HG02588 (cell line): ENCODE results near the gene RPL28.
"Not testable (repeated sequence)": the region's sequence is repeated elsewhere in the genome, so short reads cannot be mapped to it uniquely, and the experiment has no call there.

Experiments
- ATAC-seq: cut with Tn5 transposase; IDR thresholded peaks from one replicate; pipeline ENCODE4 v1.9.1; 2021; ENCODE audit warnings: mild to moderate bottlenecking, moderate library complexity; ENCODE audit not compliant: unreplicated experiment

RPL28 gene

DNA sequence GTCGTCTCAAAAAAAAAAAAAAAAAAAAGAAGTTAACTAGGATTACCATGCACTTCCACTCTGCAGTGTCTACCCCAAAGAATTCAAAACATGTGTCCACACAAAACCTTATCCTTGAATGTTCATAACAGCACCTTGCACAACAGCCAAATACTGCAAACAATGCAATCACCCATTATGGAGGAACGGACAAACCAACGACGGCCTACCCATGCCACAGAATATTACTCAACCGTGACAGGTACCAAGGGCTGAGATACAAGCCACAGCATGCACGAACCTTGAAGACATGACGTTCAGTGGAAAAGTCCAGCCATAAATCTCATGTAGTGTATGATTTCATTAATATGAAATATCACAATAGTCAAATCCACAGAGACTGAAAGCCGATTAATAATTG lies 60.3 kb downstream of the RPL28 start:
- ATAC-seq: no peak

DNA sequence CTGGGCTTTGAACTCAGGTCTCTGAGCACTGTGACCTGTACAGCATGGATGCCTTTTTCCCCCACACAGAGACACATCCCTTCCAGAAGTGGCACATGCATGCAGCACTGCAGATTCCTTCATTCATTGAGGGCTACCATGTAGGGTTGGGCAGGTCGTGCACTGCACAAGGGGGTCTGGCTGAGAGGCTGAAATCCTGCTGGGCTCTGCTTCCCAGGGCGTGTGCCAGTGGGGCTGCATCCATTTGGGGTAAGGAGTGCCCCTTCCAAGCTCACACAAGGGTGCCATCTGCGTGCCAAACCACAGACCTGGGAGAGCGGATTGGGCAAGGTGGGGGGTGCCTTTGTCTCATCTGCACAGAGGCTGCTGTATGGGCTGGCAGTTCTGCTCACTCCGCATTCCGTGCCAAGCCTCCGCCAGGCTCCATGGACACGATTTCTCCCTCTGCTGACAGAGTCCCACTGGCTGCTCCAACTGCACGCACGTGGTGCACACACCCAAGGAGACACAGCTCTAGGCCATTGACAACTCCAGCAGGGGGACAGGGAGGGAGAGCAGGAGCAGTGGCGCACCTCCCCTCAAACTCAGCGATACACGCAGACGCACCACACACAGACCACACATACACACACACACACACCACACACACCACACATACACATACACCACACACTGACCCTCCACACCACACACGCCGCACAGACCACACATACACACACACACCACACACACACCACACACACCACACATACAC lies 61.9 kb downstream of the RPL28 start:
- no peak for ATAC-seq

DNA sequence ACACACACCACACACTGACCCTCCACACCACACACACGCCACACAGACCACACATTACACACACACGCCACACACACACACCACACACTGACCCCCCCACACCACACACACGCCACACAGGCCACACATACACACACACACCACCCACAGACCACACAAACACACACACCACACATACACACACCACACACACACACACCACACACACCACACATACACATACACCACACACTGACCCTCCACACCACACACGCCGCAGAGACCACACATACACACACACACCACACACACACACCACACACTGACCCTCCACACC lies 62.4 kb downstream of the RPL28 start:
- ATAC-seq: not testable (repeated sequence)

DNA sequence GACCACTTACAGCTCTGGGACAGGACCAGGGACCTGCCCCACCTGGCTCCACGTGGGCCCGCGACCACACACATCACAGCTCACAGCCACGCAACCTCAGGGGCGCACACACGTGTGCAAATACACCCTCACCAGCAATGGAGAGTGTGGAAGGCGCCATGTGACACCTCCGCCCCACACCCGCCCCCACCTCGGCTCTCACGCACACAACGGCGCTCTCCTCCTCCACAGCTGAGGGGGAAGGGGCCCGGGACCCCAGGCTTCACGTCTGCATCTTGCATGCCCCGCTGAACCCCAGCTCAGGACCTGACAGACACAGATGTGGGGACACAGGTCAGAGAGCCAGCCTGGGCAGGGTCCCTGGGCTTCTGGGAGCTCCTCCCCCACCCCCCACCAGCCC lies 63.7 kb downstream of the RPL28 start:
- no peak for ATAC-seq

DNA sequence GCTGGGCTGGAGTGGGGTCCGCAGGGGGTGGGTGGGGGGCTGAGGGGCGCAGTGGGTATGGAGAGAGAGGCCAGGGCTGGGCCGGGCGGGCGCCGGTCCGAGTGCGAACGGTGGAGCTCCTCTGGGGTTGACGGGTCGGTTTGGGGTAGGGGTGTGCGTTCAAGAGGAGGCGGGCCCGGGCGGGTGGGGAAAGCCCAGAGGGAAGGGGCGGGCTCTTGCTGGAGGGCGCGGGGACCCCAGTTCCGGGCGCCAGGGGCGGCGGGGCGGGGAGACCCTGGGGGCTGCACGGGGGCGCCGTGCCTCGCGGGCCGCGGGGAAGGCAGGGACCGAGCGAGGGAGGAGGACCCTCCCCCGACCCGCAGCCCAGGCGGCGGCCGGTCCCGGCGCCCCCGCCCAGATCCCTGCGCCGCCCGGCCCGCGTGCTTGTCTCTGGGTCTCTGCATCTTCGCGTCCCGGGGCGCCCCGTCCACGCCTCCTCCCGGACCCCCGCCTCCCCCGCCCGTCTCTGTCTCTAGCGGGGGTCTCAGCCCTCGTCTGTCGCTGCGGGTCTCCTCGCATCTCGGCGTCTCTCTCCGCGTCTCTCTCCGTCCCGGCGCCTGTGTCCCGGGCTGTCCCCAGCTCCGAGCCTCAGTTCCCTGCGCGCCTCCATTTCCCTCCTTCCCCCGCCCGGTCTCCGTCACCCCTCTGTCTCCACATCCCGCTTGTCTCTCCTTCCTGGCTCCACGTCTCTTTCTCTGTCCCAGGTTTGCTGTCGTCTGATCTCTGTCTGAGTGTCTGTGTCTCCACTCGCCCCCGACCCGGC lies 65.6 kb downstream of the RPL28 start:
- ATAC-seq: no peak

DNA sequence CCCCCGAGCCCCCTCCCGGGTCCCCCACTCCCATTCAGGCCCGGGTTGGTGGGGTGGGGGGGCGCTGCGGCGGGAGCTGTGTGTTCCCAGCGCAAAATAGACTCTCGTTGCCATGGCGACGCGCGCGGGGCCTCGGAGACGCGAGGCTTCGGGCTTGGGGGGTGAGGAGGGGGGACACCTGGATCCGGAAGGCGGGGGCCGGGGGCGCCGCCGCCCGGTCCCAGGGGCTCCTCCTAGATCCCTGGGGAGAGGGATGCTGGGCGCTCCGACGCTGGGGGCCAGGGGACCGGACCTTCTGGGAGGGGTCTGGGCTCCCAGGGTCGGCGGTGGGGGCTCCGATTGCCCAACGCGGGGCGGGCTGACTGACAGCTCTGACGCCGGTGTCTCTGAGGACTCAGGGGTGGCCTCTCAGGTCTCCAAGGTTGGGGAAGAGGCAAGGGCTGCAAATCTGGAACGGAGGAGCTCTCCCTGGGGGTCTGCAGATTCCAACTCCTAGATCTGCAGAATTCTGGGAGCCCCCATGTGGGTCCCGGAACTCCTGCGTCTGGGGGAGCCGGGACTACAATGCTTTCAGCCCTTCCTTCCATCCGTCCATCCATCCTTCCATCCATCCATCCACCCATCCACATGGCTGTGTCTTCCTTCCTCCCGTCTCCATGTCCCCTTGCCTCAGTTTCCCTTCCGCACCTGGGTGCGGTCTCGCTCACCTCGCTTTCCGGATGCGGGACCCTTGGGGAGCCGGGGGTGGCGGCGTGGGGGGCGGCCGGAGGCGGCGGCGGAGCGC lies 66.4 kb downstream of the RPL28 start:
- ATAC-seq: no peak
